HUES6 (cell line): ENCODE data around the gene MIA2.
"Not testable (repeated sequence)": the region's sequence is repeated elsewhere in the genome, so short reads cannot be mapped to it uniquely, and the experiment has no call there.

Experiments used
- H3K27ac ChIP-seq: 2 replicates; pipeline ENCODE4 v1.7.0; 2013; ENCODE audit warnings: low read depth, mild to moderate bottlenecking, low read length, inconsistent platforms
- H3K27me3 ChIP-seq: 2 replicates; pipeline ENCODE4 v1.6.1; 2013; ENCODE audit warnings: low read length; ENCODE audit not compliant: control insufficient read depth, insufficient read depth
- H3K36me3 ChIP-seq: 2 replicates; pipeline ENCODE4 v1.6.1; 2013; ENCODE audit warnings: low read length; ENCODE audit not compliant: control insufficient read depth, insufficient read depth
- H3K4me1 ChIP-seq: 2 replicates; pipeline ENCODE4 v1.6.1; 2013; ENCODE audit warnings: low read length; ENCODE audit not compliant: control insufficient read depth, insufficient read depth
- H3K4me3 ChIP-seq: 2 replicates; pipeline ENCODE4 v1.5.1; 2013; ENCODE audit warnings: low read depth, low read length
- H3K9ac ChIP-seq: one replicate; pipeline ENCODE4 v1.6.1; 2013; ENCODE audit warnings: mild to moderate bottlenecking, low read length
- H3K9me3 ChIP-seq: 2 replicates; pipeline ENCODE4 v1.6.1; 2013; ENCODE audit warnings: low read depth, low read length; ENCODE audit not compliant: control insufficient read depth, insufficient read depth

Gene MIA2

DNA sequence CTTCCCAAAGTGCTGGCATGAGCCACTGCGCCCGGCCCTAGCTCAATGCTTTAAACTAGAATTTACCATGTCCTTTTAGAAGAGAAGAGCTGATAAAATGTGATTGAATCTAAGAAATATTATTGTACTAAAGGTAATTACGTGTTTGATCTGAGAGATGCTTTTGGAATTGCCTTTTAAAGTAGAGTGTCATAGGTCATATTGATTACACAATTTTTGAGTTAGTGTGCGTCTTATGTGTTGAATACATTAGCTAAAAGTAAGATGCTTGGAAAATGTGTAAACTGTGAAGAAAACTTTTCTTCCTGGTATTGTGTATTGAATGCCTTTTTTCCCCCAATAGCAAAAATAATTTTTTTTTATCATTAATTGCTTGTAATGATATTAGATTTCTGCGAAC lies 41.7 kb downstream of the MIA2 start:
- Histone ChIP-seq H3K27me3 (no peaks in the 10 kb centered on the region), H3K27ac (no peak overlapping the region), H3K4me1 (no peaks in the 10 kb centered on the region), H3K4me3 (no peak overlapping the region), H3K36me3 (peaks cover 7% of the 10 kb centered on the region), H3K9ac (no peak overlapping the region), H3K9me3 (peaks cover 9% of the 10 kb centered on the region)

DNA sequence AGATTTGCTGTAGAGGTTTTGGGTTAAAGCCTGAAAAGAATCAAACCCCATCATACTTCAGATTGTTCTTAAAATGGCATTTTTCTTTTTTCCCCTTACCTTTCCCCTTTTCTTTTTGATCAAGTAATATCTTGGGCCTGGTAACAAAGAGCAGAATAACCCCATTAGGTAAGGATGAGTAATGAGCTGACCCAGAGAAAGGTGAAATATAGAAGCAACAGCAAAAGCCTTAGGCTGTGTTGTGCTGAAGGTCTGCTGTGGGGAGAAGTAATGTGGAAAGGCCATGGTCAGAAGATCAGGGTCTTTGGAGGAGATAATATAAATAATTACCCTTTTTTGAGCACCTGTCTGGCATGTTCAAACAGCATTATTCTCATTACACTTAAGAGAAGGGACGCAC lies 42.3 kb downstream of the MIA2 start:
- Histone ChIP-seq H3K4me3 (no peak overlapping the region), H3K27ac (no peak overlapping the region), H3K36me3 (peaks cover 10% of the 10 kb centered on the region), H3K27me3 (no peaks in the 10 kb centered on the region), H3K9ac (no peak overlapping the region), H3K4me1 (no peaks in the 10 kb centered on the region), H3K9me3 (peaks cover 9% of the 10 kb centered on the region)

DNA sequence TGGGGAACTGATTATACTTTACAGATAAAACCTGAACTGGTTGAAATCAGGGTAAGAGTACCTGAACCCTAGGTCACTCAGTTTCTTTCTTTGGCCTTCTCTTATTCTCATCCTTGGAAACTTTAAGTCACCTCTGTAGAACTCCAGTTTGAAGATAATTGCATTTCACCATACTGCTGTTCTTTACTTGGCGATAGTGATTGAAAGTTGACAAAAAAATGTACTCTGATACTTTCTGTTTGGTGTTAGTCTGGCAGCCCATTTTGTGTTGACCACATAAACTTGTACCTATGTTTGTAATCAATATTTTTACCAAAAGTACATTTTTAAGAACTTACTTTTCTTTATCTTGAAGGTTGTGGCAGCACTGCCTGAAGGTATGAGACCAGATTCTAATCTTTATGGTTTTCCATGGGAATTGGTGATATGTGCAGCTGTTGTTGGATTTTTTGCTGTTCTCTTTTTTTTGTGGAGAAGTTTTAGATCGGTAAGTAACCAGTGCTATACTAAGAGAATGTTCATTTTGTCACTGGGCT lies 42.9 kb downstream of the MIA2 start:
- no peak overlapping the region for H3K9ac ChIP-seq
- H3K27ac ChIP-seq = no peak overlapping the region
- no peak overlapping the region for H3K4me3 ChIP-seq
- H3K9me3 ChIP-seq = peaks cover 9% of the 10 kb centered on the region
- H3K27me3 ChIP-seq = no peaks in the 10 kb centered on the region
- H3K4me1 ChIP-seq = no peaks in the 10 kb centered on the region
- peaks cover 12% of the 10 kb centered on the region for H3K36me3 ChIP-seq

DNA sequence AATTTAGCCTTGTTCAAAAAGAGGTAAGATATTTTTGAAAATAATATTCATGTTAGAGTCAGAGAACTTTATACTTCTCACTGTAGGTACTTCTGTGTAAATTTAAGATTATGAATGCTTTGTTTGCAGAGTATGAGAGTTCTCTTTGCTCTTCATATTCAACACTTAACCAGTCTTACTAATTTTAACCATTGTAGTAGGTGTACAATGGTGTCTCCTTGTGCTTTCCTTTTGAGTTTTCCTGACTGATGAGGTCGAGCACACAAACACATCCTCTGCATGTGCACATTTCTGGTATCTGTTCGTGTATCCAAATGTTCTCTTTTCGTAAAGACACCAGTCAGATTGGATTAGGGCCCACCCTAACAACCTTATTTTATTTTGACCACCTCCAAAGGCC lies 45.8 kb downstream of the MIA2 start:
- H3K27ac ChIP-seq = no peak overlapping the region
- peaks cover 23% of the 10 kb centered on the region for H3K36me3 ChIP-seq
- H3K9ac ChIP-seq = no peak overlapping the region
- no peaks in the 10 kb centered on the region for H3K4me1 ChIP-seq
- H3K27me3 ChIP-seq = no peaks in the 10 kb centered on the region
- 0 out of 2 replicates have a peak, but pooled peaks cover 4% of the 10 kb centered on the region for H3K9me3 ChIP-seq
- no peak overlapping the region for H3K4me3 ChIP-seq

DNA sequence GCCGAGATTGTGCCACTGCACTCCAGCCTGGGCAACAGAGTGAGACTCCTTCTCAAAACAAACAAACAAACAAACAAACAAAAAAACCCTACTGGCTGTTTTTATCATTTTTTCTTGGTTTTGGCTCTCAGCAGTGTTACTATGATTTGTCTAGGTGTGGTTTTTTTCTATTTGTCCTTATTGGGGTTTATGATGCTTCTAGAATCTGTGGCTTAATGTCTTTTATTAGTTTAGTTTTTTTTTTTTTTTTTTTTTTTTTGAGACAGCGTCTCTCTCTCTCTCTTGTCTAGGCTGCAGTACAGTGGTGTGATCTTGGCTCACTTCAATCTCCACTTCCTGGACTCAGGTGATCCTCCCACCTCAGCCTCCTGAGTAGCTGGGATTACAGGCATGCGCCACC lies 47.0 kb downstream of the MIA2 start:
- peaks cover 23% of the 10 kb centered on the region for H3K36me3 ChIP-seq
- H3K27ac ChIP-seq, H3K9ac ChIP-seq, H3K4me1 ChIP-seq, H3K4me3 ChIP-seq, H3K9me3 ChIP-seq, H3K27me3 ChIP-seq: not testable (repeated sequence)

DNA sequence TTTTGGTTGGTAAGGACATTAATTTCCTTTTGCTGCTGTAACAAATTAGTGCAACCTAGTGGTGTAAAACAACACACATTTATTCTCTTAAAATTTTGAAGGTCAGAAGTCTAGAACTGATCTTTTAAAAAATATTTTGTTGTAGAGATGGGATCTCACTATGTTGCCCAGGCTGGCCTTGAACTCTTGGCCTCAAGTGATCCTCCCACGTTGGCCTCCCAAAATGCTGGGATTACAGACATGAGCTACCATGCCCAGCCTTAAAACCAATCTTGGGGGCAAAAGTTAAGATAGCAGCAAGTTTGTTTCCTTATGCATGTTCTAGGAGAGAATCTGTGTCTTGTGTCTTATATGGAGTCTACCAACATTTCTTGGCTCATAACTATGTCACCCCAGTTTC lies 55.8 kb downstream of the MIA2 start:
- peaks cover 9% of the 10 kb centered on the region for H3K36me3 ChIP-seq
- no peak overlapping the region for H3K9ac ChIP-seq
- no peak overlapping the region for H3K4me3 ChIP-seq

DNA sequence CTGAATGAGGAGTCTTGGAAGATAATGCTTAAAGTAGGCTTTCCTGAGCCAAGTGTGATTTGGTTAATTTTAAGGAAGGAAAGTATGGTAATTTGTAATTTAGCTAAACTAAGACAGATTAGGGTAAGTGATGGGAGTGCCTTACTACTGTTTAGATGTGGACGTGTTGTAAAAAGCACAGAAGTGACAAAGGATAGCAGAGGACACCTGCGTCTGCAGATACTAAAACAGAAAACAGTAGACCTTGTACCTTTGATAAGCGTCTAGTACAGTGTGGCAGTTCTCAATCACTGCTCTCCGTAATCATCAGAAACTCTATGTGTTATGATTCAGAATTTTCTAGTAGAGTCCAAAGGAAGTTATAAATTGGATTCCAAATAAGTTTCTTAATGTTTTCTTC lies 58.0 kb downstream of the MIA2 start:
- Histone ChIP-seq H3K27ac (no peak overlapping the region), H3K36me3 (peaks cover 20% of the 10 kb centered on the region), H3K27me3 (no peaks in the 10 kb centered on the region), H3K9ac (no peak overlapping the region), H3K4me3 (no peak overlapping the region), H3K4me1 (no peaks in the 10 kb centered on the region), H3K9me3 (0 out of 2 replicates have a peak, but pooled peaks cover 3% of the 10 kb centered on the region)

More for the DNA sequence above, 55.8 kb downstream of the MIA2 start:
- Histone ChIP-seq H3K27me3 (no peaks in the 10 kb centered on the region), H3K27ac (no peak overlapping the region), H3K9me3 (peaks cover 11% of the 10 kb centered on the region; the same call in 1 of the 2 replicates), H3K4me1 (no peaks in the 10 kb centered on the region)

DNA sequence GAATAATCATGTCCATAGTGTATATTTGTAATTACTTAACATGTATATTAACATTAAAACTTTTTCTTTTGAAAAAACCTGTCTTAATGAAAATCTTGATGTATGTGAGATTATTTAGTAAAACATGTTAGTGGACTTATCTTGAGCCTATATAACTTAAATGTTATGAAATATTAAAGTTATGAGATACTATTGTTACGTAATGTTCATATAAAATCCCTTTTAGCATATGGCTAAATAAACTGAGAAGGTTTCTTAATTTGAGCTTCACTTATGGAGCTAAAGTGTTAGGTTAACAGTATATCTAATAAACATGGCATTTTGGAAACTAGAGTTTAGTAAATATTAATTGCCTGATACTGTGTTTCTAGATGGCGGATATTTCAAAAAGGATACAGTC lies 59.9 kb downstream of the MIA2 start:
- no peak overlapping the region for H3K27ac ChIP-seq
- no peaks in the 10 kb centered on the region for H3K9me3 ChIP-seq
- H3K9ac ChIP-seq = no peak overlapping the region
- H3K4me1 ChIP-seq = no peaks in the 10 kb centered on the region
- H3K27me3 ChIP-seq = no peaks in the 10 kb centered on the region
- peaks cover 25% of the 10 kb centered on the region for H3K36me3 ChIP-seq
- H3K4me3 ChIP-seq = no peak overlapping the region

DNA sequence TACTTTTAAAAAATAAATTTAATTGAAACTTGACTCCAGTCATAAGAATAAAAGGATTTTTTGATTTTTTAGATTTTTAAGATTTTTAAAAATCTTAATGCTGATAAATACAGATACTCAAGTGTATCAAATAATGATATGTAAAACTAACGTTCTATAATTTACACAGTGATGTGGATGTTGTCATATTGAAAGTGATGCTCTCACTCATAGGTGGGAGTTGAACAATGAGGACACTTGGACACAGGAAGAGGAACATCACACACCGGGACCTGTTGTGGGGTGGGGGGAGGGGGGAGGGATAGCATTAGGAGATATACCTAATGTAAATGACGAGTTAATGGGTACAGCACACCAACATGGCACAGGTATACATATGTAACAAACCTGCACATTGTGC lies 66.7 kb downstream of the MIA2 start:
- not testable (repeated sequence) for H3K4me1 ChIP-seq, H3K27ac ChIP-seq, H3K9me3 ChIP-seq, H3K4me3 ChIP-seq, H3K9ac ChIP-seq, H3K27me3 ChIP-seq
- H3K36me3 ChIP-seq = peaks cover 15% of the 10 kb centered on the region

DNA sequence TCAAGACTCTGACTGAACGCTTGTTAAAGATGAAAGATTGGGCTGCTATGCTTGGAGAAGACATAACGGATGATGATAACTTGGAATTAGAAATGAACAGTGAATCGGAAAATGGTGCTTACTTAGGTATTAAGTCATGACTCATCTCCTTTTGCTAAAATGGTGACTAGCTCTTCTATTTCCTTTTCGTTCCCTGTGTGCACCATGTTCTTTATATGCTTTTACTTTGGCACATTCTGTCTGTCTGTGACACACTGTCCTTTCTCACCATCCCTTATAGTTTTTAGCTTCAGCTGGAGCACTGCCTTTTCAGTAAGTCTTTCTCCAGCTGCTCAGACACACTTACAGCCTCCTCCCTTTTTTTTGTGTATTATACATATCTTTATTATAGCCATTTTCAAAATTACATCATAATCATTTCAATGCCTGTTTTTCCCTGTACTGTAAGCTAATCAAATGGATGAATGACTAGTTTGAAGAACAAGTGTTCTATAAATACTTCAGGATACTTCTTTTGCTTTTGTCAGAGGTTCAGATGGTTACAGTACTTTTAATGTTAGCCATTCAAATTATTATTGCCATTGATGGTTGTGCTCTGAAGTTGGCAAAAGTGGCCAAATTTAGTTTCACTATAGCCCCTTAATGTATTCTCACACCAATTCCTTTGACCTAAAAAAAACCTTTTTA lies 68.6 kb downstream of the MIA2 start:
- Histone ChIP-seq H3K9me3 (no peaks in the 10 kb centered on the region), H3K27me3 (no peaks in the 10 kb centered on the region), H3K27ac (no peak overlapping the region), H3K36me3 (peaks cover 9% of the 10 kb centered on the region), H3K4me3 (no peak overlapping the region), H3K4me1 (no peaks in the 10 kb centered on the region), H3K9ac (no peak overlapping the region)

DNA sequence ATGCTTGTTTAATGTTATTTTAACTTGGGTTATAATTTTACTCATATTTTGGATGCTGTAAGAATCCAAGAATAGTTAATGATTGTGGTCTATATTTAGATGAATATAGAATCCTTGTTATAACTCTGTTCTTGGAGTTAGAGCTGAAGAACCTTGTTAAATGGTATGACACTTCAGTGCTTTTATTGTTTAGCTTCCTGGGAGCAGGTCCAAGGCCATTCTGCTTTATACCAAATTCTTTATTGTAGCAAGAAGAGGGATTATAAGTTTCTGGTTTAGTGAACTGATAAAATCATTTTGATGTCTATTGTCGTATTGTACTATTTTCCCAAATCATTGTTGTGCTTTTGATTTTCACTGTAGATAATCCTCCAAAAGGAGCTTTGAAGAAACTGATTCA lies 69.4 kb downstream of the MIA2 start:
- no peaks in the 10 kb centered on the region for H3K27me3 ChIP-seq
- no peaks in the 10 kb centered on the region for H3K4me1 ChIP-seq
- no peak overlapping the region for H3K27ac ChIP-seq
- H3K36me3 ChIP-seq = peaks cover 6% of the 10 kb centered on the region
- H3K4me3 ChIP-seq = no peak overlapping the region
- no peaks in the 10 kb centered on the region for H3K9me3 ChIP-seq
- H3K9ac ChIP-seq = no peak overlapping the region
